Middle frontal gyrus (tissue), 1 donor: ENCODE data around the gene CHST12.
"Not testable (repeated sequence)": the region's sequence is repeated elsewhere in the genome, so short reads cannot be mapped to it uniquely, and the experiment has no call there.

Experiments used
- DNase-seq: peaks from one replicate; pipeline ENCODE4 v3.0.0-alpha.2; 2015; ENCODE audit warnings: low spot score; ENCODE audit errors: extremely low spot score

Gene CHST12

DNA sequence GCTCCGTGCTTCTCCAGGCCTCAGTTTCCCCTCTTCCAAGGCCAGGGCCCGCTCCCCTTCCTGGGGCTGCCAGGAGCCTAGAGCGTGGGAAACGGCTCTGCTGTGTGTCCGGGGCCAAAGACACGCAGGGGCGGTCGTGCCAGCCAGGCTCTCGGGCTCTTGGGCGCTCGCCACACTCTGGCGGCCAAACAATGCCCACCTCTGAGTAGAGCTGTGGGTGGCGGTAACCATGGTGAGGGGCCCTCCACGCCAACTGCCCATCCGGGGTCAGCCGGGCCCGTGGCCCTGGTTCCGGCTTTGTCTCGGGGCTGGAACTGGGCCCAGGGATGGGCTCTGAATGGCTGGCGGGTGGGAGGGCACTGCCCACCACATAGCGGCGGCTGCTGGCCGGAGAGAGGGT is 56.8 kb downstream of the CHST12 start:
- peak; percentile 27 for DNase-seq

DNA sequence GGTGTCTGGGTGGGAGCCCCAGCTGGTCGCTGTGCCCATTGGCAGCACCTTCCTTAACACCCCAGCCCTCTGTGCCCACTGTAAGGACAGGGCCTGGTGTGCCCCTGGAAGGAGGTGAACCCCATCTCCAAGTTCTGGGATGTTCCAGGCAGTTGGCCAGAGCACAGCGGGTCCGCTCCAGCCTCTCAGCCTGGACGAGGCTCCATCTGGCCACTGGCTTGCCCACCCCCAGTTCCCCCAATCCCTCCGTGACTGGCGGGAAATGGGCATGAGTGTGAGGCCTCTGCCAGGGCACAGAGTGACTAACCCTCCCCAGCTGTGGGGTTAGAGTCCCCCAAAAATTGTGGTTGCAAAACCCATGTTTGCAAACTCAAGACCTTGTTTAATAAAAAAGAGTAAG is 57.2 kb downstream of the CHST12 start:
- DNase-seq: no peak

DNA sequence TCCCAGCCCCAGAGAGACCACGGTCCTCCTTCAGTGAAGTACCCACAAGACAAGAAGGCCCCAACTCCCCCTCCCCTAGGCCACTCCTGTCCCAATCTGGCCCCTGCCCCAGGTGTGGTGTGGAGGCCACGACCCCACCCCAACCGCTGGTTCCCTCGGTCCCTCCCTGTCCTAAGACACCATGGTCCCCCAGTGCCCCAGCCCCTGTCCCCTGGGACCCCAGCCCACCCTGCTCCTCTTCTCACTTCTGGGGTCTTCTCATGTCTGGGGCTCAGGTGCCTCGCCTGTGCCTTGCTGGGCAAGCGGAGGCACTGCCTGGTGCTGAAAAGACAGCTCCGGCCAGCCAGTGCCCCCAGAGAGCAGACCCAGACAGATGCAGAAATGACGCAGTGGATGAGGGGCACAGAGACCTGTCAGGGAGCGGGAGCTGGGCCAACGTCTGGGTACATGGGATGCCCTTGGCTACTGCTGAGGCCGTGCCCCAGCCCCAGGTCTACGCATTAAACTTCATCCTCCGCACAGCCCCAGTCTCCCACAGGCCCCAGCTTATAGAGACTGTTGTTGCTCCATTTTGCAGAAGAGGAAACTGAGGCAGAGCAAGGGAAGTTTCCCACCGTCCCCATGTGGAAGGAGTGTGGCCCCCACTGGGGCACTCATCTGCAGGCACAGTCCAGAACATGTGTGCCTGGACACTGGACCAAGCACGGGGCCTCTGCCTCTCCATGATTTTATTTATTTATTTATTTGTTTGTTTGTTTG is 58.0 kb downstream of the CHST12 start:
- DNase-seq: no peak

DNA sequence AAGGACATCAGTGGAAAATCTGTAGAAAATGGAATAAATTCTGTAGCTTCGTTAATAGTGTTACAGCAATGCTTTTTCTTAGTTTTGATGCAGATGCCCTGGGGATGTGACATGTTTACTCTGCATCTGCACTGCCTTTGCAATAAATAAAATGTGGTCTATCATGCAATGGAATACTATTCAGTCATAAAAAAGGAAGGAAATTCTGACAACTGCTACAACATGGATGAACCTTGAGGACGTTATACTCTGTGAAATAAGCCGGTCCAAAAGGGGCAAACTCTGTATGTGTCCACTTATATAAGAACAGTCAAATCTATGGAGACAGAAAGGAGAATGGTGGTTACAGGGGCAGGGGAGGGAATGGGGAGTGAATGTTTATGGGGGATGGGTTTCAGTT is 59.3 kb downstream of the CHST12 start:
- no peak for DNase-seq

DNA sequence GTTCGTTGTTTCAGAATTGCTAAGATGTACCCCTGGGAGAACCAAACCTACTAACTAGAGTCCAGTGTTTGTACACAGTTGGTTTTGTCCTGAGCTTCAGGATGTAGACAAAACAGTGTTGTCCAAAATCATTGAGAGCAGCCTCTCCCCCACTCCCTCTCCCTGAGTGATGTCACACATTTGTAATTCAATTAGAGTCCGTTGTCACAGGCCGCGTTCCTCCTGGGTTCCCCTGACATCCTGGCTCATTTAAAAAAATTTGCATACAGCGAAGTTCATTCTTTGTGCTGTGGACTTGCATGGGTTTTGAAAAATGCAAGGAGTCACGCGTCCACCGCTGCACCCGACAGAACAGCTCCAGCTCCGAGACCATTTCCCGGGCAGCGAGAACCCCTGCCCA is 62.5 kb downstream of the CHST12 start:
- peak; percentile 10 for DNase-seq

DNA sequence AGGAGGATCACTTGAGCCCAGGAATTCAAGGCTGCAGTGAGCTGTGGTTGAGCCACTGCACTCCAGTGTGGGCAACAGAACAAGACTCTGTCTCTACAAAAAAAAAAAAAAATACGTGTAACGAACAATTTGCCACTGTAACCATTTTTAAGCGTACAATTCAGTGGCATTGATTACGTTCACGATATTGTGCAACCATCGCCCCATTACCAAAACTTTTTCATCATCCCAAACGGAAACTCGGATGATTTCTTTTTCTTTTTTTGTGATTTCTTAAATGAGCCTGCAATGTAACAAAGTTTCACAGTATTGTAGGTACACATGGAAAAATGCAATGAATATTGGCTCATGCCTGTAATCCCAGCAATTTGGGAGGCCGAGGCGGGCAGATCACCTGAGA is 63.3 kb downstream of the CHST12 start:
- no peak for DNase-seq

DNA sequence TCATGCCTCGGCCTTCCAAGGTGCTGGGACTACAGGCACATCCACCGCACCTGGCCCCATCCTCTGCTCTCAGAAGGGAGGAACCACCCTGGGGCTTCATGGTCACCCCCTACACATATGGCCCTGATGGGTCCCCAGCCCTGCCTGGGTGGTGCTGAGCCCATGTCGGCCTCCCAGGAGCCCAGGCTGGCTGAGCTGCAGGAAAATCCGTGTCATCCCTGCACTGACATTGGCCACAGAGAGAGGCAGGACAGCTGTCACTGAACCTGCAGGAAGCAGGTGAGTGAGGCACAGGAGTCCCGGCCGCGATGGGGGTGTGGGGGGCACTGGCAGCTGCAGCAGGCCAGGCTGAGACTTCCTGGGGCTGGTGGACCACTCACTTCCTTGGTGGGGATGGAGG is 64.8 kb downstream of the CHST12 start:
- DNase-seq: no peak

DNA sequence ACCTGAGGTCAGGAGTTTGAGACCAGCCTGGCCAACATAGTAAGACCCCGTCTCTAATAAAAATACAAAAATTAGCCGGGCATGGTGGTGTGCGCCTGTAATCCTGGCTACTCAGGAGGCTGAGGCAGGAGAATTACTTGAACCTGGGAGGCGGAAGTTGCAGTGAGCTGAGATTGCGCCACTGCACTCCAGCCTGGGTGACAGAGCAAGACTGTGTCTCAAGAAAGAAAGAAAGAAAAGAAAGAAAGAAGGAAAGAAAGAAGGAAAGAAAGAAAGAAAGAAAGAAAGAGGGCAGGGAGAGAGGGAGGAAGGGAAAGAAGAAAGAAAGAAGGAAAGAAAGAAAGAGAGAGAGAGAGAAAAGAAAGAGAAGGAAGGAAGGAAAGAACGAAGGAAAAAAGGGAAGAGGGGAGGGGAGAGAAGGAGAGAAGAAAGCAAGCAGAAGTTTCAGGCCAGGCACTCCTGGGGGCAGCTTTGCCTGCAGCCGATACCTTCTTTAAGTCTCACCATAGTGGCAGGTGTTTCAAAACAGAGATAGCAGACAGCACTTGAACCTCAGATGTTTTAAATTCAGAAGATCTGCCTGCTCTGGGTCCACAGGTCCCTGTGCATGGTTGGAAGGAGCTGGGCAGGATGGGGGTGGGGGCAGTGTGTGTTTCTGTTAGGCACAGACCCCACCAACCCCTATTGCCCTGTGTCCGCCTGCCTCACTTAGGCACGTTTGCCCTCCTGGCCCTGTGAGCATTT is 66.2 kb downstream of the CHST12 start:
- not testable (repeated sequence) for DNase-seq

DNA sequence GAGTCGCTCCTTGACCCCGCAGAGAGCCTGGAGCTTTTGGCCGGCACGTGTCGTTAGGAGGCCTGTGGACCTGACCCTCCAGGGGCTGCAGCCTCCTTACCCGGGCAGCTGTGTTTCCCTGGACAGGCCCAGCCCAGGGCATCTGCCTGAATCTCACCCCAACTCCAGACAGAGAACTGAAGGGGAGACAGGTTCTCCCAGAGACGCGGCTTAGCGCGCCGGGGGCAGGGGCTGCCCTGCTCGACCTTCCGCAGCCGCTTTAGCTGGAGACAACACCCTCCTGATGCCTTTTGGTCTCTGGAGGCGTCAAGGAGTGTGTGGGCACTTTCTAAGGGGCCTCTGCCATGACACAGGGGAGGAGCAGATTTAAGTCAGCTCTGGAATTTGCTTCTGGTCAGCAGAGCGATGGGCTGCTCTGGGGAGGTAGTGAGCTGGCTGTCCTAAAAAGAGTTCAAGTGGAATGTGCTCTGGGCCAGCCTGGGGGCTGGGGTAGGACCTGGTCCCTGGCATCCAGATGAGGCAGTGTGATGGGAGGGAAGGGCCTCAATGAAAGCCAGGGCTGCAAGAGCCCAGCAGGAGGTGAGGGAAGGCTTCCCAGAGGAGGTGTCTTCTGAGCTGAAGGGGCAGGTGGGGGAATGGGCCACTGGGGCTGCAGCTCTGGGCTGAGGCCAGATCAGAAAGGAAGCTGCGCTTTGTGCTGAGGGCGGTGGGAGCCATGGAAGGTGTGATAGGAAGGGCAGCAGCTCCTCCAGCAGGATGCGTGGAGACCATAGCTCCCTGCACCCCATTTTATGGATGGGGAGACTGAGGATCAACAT is 67.0 kb downstream of the CHST12 start:
- DNase-seq: no peak

DNA sequence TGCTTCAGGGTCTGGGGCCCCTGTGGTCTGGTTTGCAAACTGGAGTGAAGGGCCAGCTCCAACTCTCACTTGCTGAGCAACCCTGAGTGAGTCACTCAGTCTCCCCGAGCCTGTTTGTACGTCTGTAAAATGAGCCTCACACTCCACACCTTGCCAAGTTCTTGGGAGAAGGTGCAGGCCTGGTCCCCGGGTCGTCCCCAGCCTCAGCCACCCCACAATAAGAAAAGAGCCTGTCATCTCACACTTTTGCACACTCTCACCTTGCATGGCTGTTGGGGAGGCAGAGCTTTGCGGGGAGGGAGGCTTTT is 67.6 kb downstream of the CHST12 start:
- no peak for DNase-seq

DNA sequence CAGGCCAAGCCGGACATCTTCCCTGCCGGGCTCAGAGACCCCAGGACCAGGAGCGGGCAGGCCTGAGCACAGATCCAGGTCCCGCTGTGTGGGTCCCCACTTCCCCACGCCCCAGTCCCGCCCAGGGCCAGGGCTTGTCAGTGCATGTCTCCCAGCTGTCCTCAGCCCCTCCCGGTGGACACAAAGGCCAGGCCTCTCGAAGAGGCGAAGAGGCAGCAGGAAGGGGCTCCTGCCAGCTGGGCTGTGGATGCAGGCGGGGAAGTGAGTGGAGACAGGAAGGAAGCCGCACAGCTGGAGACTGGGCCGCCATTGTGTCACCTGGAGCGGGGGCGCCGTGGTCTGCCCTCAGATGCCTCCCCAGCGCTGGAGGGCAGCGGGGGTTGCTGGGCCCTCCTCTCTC is 68.0 kb downstream of the CHST12 start:
- DNase-seq: no peak

DNA sequence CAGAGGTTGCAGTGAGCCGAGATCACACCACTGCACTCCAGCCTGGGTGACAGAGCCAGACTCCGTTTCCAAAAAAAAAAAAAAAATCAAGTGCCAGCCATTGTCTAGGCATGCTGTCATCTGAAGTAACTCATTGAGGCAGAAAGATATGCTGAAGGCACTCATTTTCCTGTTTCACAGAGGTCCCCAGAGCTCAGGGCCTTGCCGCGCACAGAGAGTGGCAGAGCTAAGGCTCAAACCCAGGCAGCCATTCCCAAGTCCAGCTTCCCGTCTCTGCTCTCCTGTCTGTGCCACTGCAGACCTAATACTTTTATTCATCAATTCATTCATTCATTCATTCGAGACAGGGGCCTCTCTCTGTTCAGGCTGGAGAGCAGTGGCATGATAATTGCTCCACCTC is 69.3 kb downstream of the CHST12 start:
- no peak for DNase-seq

DNA sequence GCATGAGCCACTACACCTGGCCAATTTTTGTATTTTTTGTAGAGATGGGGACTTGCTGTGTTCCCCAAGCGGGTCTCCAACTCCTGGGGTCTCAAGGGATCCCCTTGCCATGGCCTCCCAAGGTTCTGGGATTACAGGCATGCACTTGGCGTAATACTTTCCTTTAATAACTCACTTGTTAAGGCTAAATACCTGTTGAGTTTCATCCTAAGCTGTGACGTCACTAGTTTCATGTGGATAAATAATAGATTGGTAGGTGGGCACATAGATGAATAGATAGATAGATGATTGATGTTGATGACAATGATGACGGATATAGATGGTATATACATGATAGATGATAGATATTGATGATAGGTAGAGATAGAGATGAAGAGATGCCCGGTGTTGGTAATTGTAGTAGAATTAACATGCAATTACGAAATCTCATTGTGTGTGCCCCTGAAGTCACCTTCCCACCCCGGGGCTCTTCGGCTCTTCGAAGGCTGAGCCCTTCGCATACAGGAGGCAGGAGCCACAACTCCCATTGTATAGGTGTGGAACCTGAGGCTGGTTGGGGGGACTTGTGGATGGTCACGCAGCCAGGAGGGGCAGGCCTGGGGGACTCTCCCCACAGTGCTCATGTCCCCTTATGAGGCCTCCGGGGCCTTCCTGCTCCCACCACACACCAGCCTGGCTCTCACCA is 70.2 kb downstream of the CHST12 start:
- no peak for DNase-seq

DNA sequence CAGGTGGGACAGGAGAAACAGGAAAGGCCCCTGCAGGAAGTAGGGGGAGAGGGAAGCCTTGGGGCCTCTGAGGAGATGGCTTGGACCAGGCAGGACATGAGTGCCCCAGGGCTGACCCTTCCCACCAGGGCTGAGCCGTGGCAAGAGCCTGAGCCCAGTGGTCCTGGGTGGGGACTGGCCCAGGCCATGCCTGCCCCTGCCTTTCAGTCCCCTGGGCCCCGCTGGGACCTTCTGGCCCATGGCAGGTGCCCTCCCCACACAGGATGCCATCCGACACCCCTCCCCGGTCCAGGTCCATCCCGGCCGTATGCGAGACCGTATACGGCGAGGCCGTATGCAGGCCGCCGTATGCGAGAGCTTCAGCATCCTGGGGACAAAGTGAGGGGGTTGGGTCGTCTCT is 70.8 kb downstream of the CHST12 start:
- no peak for DNase-seq

DNA sequence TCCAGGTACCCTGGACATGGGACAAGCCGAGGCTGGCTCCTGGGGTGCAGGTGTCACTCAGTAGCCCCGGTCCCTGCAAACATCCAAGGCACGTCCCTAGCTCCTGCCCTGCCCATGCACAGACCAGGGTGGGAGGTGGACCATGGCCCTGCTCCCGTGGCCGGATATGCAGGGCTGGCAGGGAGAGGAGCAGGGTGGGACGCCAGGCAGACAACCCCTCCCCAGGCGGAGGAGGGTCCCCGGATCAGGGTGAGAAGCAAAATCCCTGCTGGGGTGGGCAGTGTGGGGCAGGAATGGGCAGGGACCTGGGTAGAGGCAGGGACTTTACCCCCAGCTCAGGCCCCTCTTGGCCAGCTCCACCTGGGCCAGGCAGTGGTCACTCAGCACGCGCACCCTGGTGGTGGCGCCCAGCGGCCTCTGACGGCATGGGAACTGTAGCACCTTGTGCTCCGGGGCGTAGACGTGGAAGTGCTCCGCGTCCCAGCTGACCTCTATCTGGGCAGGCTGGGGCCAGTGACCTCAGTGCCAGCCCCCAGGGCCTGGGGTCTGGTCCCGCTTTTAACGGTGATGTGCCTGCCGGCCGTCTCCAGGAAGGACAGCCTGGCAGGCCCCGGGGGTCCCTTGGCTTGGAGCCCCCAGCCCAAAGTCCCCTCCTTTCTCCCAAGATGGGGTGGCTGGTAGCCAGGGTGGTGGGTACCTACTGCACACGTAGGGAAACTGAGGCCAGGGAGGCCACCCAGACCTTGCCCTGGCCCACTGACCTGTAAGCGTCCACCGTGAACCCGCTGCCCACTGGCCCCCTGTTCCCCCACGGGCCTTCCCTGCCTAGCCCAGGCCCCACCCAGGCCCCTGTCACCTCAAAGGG is 71.6 kb downstream of the CHST12 start:
- no peak for DNase-seq

DNA sequence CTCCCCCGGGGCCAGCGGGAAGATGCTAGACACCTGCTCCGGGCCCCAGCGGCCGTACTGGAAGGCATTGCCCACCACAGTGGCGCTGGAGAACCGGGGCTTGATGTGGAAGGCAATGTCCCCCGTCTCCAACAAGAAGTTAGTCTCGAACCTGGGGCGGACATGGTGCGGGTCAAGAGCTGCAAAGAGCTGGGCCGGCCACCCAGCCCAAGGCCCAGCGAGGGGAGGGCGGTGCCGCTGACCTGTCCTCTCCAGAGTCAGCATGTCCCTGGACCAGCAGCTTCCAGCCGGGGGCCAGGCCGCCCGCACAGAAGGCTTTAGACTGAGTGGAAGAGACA is 72.2 kb downstream of the CHST12 start:
- no peak for DNase-seq

DNA sequence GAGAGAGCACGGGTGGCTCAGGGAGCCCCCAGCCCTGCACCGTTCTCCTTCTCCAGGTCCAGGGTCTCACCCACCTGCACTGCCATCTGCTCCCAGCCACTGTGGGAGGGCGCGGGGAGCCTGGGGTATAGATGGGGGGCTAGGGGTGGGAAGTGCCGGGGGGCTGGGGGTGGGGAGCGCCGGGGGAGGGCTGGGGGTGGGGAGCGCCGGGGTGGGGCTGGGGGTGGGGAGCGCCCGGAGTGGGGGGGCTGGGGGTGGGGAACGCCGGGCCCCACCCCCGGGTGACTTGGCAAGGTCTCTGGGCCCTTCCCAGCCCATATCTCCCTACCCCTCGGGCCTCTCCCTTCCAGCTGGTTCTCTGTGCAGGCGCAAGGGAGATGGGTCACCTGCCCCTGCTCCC is 72.9 kb downstream of the CHST12 start, which contains the start of gene GRIFIN:
TSS of gene GRIFIN (minus strand) at position 101 of the 400 bp plus-strand sequence. CDS start at position 86, 15 bp downstream.
- DNase-seq: no peak

DNA sequence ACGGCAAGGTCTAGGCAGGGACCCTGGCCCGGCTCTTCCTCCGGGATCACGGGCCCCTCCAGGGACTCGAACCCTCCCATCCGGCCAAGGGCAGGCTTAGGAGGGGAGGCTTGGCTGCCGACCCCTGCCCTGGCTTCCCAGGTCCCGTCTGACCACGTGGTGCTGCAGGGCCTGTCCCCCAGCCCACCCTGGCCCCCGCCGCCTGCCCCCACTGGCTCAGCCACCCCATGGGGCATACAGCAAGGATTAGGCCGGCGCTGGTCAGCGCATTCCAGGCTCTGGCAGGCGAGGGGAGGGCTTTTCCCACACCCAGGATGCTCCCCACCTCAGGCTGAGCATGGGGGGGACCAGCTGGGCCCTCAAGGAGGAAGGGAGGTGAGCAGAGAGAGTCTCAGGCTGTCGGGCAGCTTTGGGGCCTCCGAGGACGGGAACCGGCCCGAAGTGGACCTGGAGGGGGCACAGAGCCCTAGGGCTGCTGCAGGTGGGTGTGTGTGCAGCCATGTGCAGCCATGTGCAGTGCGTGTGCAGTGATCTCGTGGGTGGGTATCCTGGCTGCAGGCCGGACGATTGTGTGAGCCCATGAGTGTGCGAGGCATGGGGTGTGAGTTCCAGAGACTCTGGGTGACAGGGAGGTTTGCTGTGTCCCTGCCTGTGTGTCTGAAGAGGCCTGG is 73.5 kb downstream of the CHST12 start:
- no peak for DNase-seq

DNA sequence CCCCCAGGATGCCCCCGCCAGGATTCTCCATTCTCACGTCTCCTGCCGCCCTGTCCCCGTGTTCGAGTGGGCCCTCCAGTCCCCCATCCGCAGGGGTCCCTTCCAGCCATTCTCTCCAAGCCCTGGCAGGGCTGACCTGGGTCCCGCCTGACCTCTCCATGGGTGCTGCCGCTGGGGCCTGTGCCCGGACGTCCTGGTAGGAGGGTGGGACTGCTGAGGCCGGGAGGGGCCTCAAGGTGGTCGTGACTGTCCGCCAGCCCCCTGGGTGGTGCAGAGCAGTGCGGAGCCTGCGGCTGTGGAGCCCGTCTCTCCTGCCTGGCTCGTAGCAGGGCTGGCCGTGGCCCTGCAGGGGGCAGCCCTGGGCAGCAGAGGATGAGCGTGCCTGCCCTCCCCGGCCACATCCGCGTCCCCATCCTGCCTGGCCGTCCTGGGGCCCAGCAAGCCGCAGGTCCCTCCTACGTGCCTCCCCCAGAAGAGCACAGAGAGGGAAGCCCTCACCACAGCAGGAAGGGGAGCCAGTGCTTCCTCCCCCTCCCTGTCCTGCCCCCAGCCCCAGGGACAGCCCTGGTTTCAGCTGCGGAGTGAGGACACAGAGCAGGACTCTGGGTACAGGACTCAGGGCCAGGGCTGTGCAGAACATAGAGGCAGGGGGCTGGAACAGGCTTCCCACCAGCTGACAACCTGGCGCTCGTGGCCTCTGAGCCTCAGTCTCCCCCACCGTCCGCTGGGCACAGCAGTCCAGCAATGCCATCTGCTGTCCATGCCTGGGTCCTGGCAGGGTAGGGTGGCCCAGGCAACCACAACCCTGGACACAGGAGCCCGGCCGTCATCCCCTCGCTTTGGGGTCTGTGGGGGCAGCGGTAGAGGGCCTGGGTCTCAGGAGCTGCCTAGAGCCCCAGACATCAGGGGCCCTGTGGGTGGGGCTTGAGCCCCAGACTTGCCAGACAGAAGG is 74.3 kb downstream of the CHST12 start:
- no peak for DNase-seq
